ENCODE measurements around the gene TMEM120B.
"Not testable (repeated sequence)": the region's sequence is repeated elsewhere in the genome, so short reads cannot be mapped to it uniquely, and the experiment has no call there.

TMEM120B gene

GRCh38 chr12:121751749-121752351, 39.3 kb downstream of the TMEM120B start:
- WGBS, 2 experiments = 95 to 96% methylated on average over 12 of the region's 12 CpGs
- no peaks in the 10 kb centered on the region for H3K36me3 ChIP-seq (ENCODE audit: control insufficient read depth, insufficient read depth, low read length)

GRCh38 chr12:121753844-121754264, 41.3 kb downstream of the TMEM120B start:
- Histone ChIP-seq H3K27ac (ENCODE audit: insufficient read depth, low read depth, low read length, poor library complexity, severe bottlenecking) (no peak overlapping the region), H3K36me3 (ENCODE audit: control insufficient read depth, insufficient read depth, low read length) (no peaks in the 10 kb centered on the region), H3K4me1 (ENCODE audit: control insufficient read depth, insufficient read depth, low read length) (no peaks in the 10 kb centered on the region), H3K9me3 (ENCODE audit: control insufficient read depth, low read length) (no peaks in the 10 kb centered on the region), H3K27me3 (ENCODE audit: control insufficient read depth, insufficient read depth, low read length, poor library complexity, severe bottlenecking) (no peaks in the 10 kb centered on the region), H3K4me3 (ENCODE audit: insufficient read depth, low read depth, low read length) (no peak overlapping the region)
- WGBS, 2 experiments = 92 to 94% methylated on average over 12 of the region's 12 CpGs

More at GRCh38 chr12:121751749-121752351, 39.3 kb downstream of the TMEM120B start:
- Histone ChIP-seq H3K9me3 (ENCODE audit: control insufficient read depth, low read length) (no peaks in the 10 kb centered on the region), H3K4me3 (ENCODE audit: insufficient read depth, low read depth, low read length) (no peak overlapping the region), H3K27ac (ENCODE audit: insufficient read depth, low read depth, low read length, poor library complexity, severe bottlenecking) (no peak overlapping the region), H3K27me3 (ENCODE audit: control insufficient read depth, insufficient read depth, low read length, poor library complexity, severe bottlenecking) (no peaks in the 10 kb centered on the region), H3K4me1 (ENCODE audit: control insufficient read depth, insufficient read depth, low read length) (no peaks in the 10 kb centered on the region)

- H3K36me3 ChIP-seq (ENCODE audit: control insufficient read depth, insufficient read depth, low read length) = no peaks in the 10 kb centered on the region
- H3K27me3 ChIP-seq (ENCODE audit: control insufficient read depth, insufficient read depth, low read length, poor library complexity, severe bottlenecking) = no peaks in the 10 kb centered on the region
- no peaks in the 10 kb centered on the region for H3K4me1 ChIP-seq (ENCODE audit: control insufficient read depth, insufficient read depth, low read length)
- no peaks in the 10 kb centered on the region for H3K9me3 ChIP-seq (ENCODE audit: control insufficient read depth, low read length)
- no peak overlapping the region for H3K27ac ChIP-seq (ENCODE audit: insufficient read depth, low read depth, low read length, poor library complexity, severe bottlenecking)
- no peak overlapping the region for H3K4me3 ChIP-seq (ENCODE audit: insufficient read depth, low read depth, low read length)
- WGBS, 2 experiments = 94 to 95% methylated on average over 11 of the region's 11 CpGs
Measured at GRCh38 chr12:121754836-121755235, 42.3 kb downstream of the TMEM120B start.

GRCh38 chr12:121755591-121755990, 43.0 kb downstream of the TMEM120B start:
- no peak overlapping the region for H3K4me3 ChIP-seq (ENCODE audit: insufficient read depth, low read depth, low read length)
- no peaks in the 10 kb centered on the region for H3K27me3 ChIP-seq (ENCODE audit: control insufficient read depth, insufficient read depth, low read length, poor library complexity, severe bottlenecking)
- WGBS, 2 experiments = 94 to 97% methylated on average over 3 of the region's 3 CpGs

GRCh38 chr12:121758536-121758935, 46.0 kb downstream of the TMEM120B start:
- not testable (repeated sequence) for H3K4me1 ChIP-seq (ENCODE audit: control insufficient read depth, insufficient read depth, low read length); H3K4me3 ChIP-seq (ENCODE audit: insufficient read depth, low read depth, low read length); H3K36me3 ChIP-seq (ENCODE audit: control insufficient read depth, insufficient read depth, low read length); H3K27ac ChIP-seq (ENCODE audit: insufficient read depth, low read depth, low read length, poor library complexity, severe bottlenecking); H3K9me3 ChIP-seq (ENCODE audit: control insufficient read depth, low read length); H3K27me3 ChIP-seq (ENCODE audit: control insufficient read depth, insufficient read depth, low read length, poor library complexity, severe bottlenecking)
- 96 to 97% methylated on average over 22 of the region's 22 CpGs for WGBS, 2 experiments

More at GRCh38 chr12:121755591-121755990, 43.0 kb downstream of the TMEM120B start:
- Histone ChIP-seq H3K36me3 (ENCODE audit: control insufficient read depth, insufficient read depth, low read length) (no peaks in the 10 kb centered on the region), H3K4me1 (ENCODE audit: control insufficient read depth, insufficient read depth, low read length) (no peaks in the 10 kb centered on the region), H3K27ac (ENCODE audit: insufficient read depth, low read depth, low read length, poor library complexity, severe bottlenecking) (no peak overlapping the region), H3K9me3 (ENCODE audit: control insufficient read depth, low read length) (no peaks in the 10 kb centered on the region)

GRCh38 chr12:121762269-121762668, 49.7 kb downstream of the TMEM120B start:
- H3K4me1 ChIP-seq (ENCODE audit: control insufficient read depth, insufficient read depth, low read length) = no peaks in the 10 kb centered on the region
- no peaks in the 10 kb centered on the region for H3K9me3 ChIP-seq (ENCODE audit: control insufficient read depth, low read length)
- no peak overlapping the region for H3K4me3 ChIP-seq (ENCODE audit: insufficient read depth, low read depth, low read length)
- 91% methylated on average over 6 of the region's 6 CpGs for WGBS, 2 experiments
- no peaks in the 10 kb centered on the region for H3K27me3 ChIP-seq (ENCODE audit: control insufficient read depth, insufficient read depth, low read length, poor library complexity, severe bottlenecking)
- H3K27ac ChIP-seq (ENCODE audit: insufficient read depth, low read depth, low read length, poor library complexity, severe bottlenecking) = no peak overlapping the region
- no peaks in the 10 kb centered on the region for H3K36me3 ChIP-seq (ENCODE audit: control insufficient read depth, insufficient read depth, low read length)

- Histone ChIP-seq H3K36me3 (ENCODE audit: control insufficient read depth, insufficient read depth, low read length) (no peaks in the 10 kb centered on the region), H3K9me3 (ENCODE audit: control insufficient read depth, low read length) (no peaks in the 10 kb centered on the region), H3K4me3 (ENCODE audit: insufficient read depth, low read depth, low read length) (no peak overlapping the region), H3K27ac (ENCODE audit: insufficient read depth, low read depth, low read length, poor library complexity, severe bottlenecking) (no peak overlapping the region), H3K4me1 (ENCODE audit: control insufficient read depth, insufficient read depth, low read length) (no peaks in the 10 kb centered on the region), H3K27me3 (ENCODE audit: control insufficient read depth, insufficient read depth, low read length, poor library complexity, severe bottlenecking) (no peaks in the 10 kb centered on the region)
- WGBS, 2 experiments = 97 to 99% methylated on average over 3 of the region's 3 CpGs
Measured at GRCh38 chr12:121764808-121765207, 52.3 kb downstream of the TMEM120B start.

- H3K27ac ChIP-seq (ENCODE audit: insufficient read depth, low read depth, low read length, poor library complexity, severe bottlenecking) = no peak overlapping the region
- H3K9me3 ChIP-seq (ENCODE audit: control insufficient read depth, low read length) = no peaks in the 10 kb centered on the region
- H3K36me3 ChIP-seq (ENCODE audit: control insufficient read depth, insufficient read depth, low read length) = no peaks in the 10 kb centered on the region
- H3K4me3 ChIP-seq (ENCODE audit: insufficient read depth, low read depth, low read length) = no peak overlapping the region
- WGBS, 2 experiments = 78 to 81% methylated on average over 5 of the region's 5 CpGs
- peaks cover 6% of the 10 kb centered on the region for H3K4me1 ChIP-seq (ENCODE audit: control insufficient read depth, insufficient read depth, low read length)
- no peaks in the 10 kb centered on the region for H3K27me3 ChIP-seq (ENCODE audit: control insufficient read depth, insufficient read depth, low read length, poor library complexity, severe bottlenecking)
Measured at GRCh38 chr12:121765573-121765972, 53.0 kb downstream of the TMEM120B start.

- Histone ChIP-seq H3K27ac (ENCODE audit: insufficient read depth, low read depth, low read length, poor library complexity, severe bottlenecking) (no peak overlapping the region), H3K4me1 (ENCODE audit: control insufficient read depth, insufficient read depth, low read length) (peaks cover 8% of the 10 kb centered on the region), H3K4me3 (ENCODE audit: insufficient read depth, low read depth, low read length) (no peak overlapping the region), H3K9me3 (ENCODE audit: control insufficient read depth, low read length) (no peaks in the 10 kb centered on the region), H3K36me3 (ENCODE audit: control insufficient read depth, insufficient read depth, low read length) (no peaks in the 10 kb centered on the region), H3K27me3 (ENCODE audit: control insufficient read depth, insufficient read depth, low read length, poor library complexity, severe bottlenecking) (no peaks in the 10 kb centered on the region)
- WGBS, 2 experiments = 92 to 96% methylated on average over 5 of the region's 5 CpGs
Measured at GRCh38 chr12:121766290-121767039, 53.9 kb downstream of the TMEM120B start.

GRCh38 chr12:121767525-121768016, 55.0 kb downstream of the TMEM120B start:
- Histone ChIP-seq H3K27ac (ENCODE audit: insufficient read depth, low read depth, low read length, poor library complexity, severe bottlenecking) (peak overlapping the region; percentile 18), H3K4me3 (ENCODE audit: insufficient read depth, low read depth, low read length) (no peak overlapping the region), H3K9me3 (ENCODE audit: control insufficient read depth, low read length) (no peaks in the 10 kb centered on the region), H3K36me3 (ENCODE audit: control insufficient read depth, insufficient read depth, low read length) (no peaks in the 10 kb centered on the region), H3K27me3 (ENCODE audit: control insufficient read depth, insufficient read depth, low read length, poor library complexity, severe bottlenecking) (no peaks in the 10 kb centered on the region), H3K4me1 (ENCODE audit: control insufficient read depth, insufficient read depth, low read length) (peaks cover 8% of the 10 kb centered on the region)
- WGBS, 2 experiments = 93% methylated on average over 10 of the region's 10 CpGs

Data from ectodermal cell (in vitro differentiated cells).